Kidney epithelial cell (primary cell): ENCODE results near the gene AGAP3. TPM values are rescaled to one million over a fixed set of nuclear protein-coding genes. Genes with fewer than 3 reads are reported as not detected.

ENCODE experiments used
- DNase-seq: peaks from one replicate; pipeline ENCODE4 v3.0.0-alpha.2; 2010; ENCODE audit warnings: low read depth
- H3K27me3 ChIP-seq: 2 replicates; pipeline ENCODE4 v1.6.0; 2011; ENCODE audit warnings: low read length; ENCODE audit not compliant: control insufficient read depth, insufficient read depth
- H3K36me3 ChIP-seq: 2 replicates; pipeline ENCODE4 v1.5.1; 2011; ENCODE audit warnings: low read length; ENCODE audit not compliant: control insufficient read depth, insufficient read depth
- H3K4me3 ChIP-seq: 2 replicates; pipeline ENCODE4 v1.5.1; 2011; ENCODE audit warnings: low read depth, mild to moderate bottlenecking, control low read depth, low read length
- CTCF ChIP-seq: IDR thresholded peaks from 2 replicates; pipeline ENCODE4 v1.5.1; 2011; ENCODE audit warnings: mild to moderate bottlenecking, moderate library complexity, low read length, control low read depth, inconsistent platforms; ENCODE audit not compliant: insufficient read depth, poor library complexity, severe bottlenecking
- total RNA-seq: library from RNA; depleted of rRNA; stranded (reverse); fragments of >200 nt; gene quantifications from 2 replicates; pipeline ENCODE4 v1.2.3, GENCODE V29; 2015

The AGAP3 gene
- total RNA-seq, 1 donor from 2014 or later = 77.4 TPM

GRCh38 chr7:151056666-151057505 is 29.4 kb upstream of the AGAP3 start:
- no peaks in the 10 kb centered on the region for H3K36me3 ChIP-seq
- H3K27me3 ChIP-seq = no peaks in the 10 kb centered on the region
- peak overlapping the region; percentile 71 for H3K4me3 ChIP-seq
- peak; percentile 26 for TF ChIP-seq CTCF
- DNase-seq = no peak

- H3K27me3 ChIP-seq = no peaks in the 10 kb centered on the region
- H3K36me3 ChIP-seq = no peaks in the 10 kb centered on the region
- peak within 1 kb of the TSS; percentile 71 for H3K4me3 ChIP-seq
- TF ChIP-seq CTCF = no peak
- DNase-seq = no peak
These were observed 28.7 kb upstream of the AGAP3 start, which contains the start of gene CDK5 for GRCh38 chr7:151057506-151057988. CDK5 (minus strand) TSS chr7:151057897; CDS start chr7:151057848, 49 bp downstream.

GRCh38 chr7:151057989-151058780 is 28.1 kb upstream of the AGAP3 start:
- Histone ChIP-seq H3K4me3 (peak overlapping the region; percentile 26), H3K36me3 (no peaks in the 10 kb centered on the region), H3K27me3 (no peaks in the 10 kb centered on the region)
- no peak for TF ChIP-seq CTCF
- peak; percentile 99 for DNase-seq

- H3K36me3 ChIP-seq = no peaks in the 10 kb centered on the region
- H3K27me3 ChIP-seq = no peaks in the 10 kb centered on the region
- no peak for TF ChIP-seq CTCF
- DNase-seq = no peak
- peak overlapping the region; percentile 79 for H3K4me3 ChIP-seq
These were observed 27.4 kb upstream of the AGAP3 start for GRCh38 chr7:151058781-151059366.

- Histone ChIP-seq H3K4me3 (peak within 1 kb of the TSS; percentile 79), H3K36me3 (no peaks in the 10 kb centered on the region), H3K27me3 (no peaks in the 10 kb centered on the region)
- TF ChIP-seq CTCF = peak; percentile 59
- no peak for DNase-seq
These were observed 26.7 kb upstream of the AGAP3 start, which contains the start of gene SLC4A2 for GRCh38 chr7:151059367-151060112. SLC4A2 (plus strand) TSS chr7:151059589; CDS start chr7:151061988, 2,399 bp downstream.
